Measurements from ENCODE around the gene PLAC9. TPM values are rescaled to one million over a fixed set of nuclear protein-coding genes. Genes with fewer than 3 reads are reported as not detected.

PLAC9 gene
- total and polyA plus RNA-seq, 9 donors = 3.1 to 16.9 (median 6.7) TPM

DNA sequence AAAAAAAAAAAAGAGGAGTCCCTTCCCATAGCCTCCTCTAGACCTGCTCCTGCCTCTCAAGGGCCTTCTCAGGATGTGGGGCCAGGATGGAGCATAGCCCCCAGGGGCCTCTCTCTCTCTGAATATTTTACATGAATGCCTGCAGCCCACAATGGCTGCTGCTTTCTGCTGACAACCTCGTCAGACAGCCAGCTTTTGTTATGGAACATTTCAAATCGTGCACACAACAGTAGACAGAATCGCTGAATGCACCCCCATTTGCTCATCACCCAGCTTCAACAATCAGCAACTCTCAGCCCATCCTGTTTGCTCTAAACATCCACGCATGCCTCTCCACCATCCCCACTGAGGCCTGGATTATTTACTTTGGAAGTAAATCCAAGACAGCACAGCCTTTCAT lies 5.4 kb downstream of the PLAC9 start:
- Histone ChIP-seq H3K36me3 (no peaks in the 10 kb centered on the region), H3K27ac (no peak overlapping the region), H3K27me3 (no peaks in the 10 kb centered on the region), H3K4me1 (ENCODE audit: insufficient read depth) (no peaks in the 10 kb centered on the region), H3K9me3 (no peaks in the 10 kb centered on the region), H3K4me3 (no peak overlapping the region)
- TF ChIP-seq EP300 (IDR thresholded peaks at IDR 0.05) (no peak), POLR2A (IDR thresholded peaks at IDR 0.05) (no peak)
- TF ChIP-seq, protein P1, sequence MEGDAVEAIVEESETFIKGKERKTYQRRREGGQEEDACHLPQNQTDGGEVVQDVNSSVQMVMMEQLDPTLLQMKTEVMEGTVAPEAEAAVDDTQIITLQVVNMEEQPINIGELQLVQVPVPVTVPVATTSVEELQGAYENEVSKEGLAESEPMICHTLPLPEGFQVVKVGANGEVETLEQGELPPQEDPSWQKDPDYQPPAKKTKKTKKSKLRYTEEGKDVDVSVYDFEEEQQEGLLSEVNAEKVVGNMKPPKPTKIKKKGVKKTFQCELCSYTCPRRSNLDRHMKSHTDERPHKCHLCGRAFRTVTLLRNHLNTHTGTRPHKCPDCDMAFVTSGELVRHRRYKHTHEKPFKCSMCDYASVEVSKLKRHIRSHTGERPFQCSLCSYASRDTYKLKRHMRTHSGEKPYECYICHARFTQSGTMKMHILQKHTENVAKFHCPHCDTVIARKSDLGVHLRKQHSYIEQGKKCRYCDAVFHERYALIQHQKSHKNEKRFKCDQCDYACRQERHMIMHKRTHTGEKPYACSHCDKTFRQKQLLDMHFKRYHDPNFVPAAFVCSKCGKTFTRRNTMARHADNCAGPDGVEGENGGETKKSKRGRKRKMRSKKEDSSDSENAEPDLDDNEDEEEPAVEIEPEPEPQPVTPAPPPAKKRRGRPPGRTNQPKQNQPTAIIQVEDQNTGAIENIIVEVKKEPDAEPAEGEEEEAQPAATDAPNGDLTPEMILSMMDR (IDR thresholded peaks at IDR 0.05) = no peak
- DNase-seq = no peak
- 43 to 55% (median 54%) methylated on average over 4 of the region's 4 CpGs for WGBS, 3 donors
- intact Hi-C loops (cut with DNase I) = loop anchor here in 1 of 4 donors (10.0 kb wide), 1 partner anchor 63 kb away; the partner anchor contains the start of gene TMEM254

DNA sequence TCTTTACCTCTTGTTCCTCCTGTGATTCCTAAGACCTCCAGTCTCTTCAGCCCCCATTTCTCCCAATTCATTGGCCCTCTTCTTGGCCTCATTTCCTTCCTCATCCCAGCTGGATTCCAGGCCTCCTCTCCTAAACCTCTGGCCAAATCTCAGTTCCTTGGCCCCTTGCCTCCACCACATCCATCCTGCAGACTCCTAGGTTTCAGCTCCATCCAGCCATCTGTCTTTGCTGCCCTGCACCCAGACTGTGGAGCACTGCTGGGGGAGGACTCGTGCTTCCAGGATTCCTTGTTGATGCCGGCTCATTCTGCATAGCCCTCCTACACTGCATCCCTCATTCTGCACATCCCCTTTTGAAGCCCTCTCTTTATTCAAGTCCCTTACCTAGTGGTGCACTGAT lies 6.7 kb downstream of the PLAC9 start:
- 83 to 89% (median 85%) methylated on average over 2 of the region's 2 CpGs for WGBS, 3 donors
- DNase-seq = no peak
- H3K27me3 ChIP-seq = no peaks in the 10 kb centered on the region
- H3K4me1 ChIP-seq (ENCODE audit: insufficient read depth) = peaks cover 4% of the 10 kb centered on the region
- intact Hi-C loops (cut with DNase I) = loop anchor here in 1 of 4 donors (10.0 kb wide), 1 partner anchor 64 kb away; the partner anchor contains the start of gene TMEM254
- no peaks in the 10 kb centered on the region for H3K36me3 ChIP-seq
- no peak for TF ChIP-seq POLR2A (IDR thresholded peaks at IDR 0.05)
- TF ChIP-seq, protein P1 (IDR thresholded peaks at IDR 0.05) = no peak
- H3K4me3 ChIP-seq = no peak overlapping the region
- no peak overlapping the region for H3K27ac ChIP-seq
- H3K9me3 ChIP-seq = no peaks in the 10 kb centered on the region

DNA sequence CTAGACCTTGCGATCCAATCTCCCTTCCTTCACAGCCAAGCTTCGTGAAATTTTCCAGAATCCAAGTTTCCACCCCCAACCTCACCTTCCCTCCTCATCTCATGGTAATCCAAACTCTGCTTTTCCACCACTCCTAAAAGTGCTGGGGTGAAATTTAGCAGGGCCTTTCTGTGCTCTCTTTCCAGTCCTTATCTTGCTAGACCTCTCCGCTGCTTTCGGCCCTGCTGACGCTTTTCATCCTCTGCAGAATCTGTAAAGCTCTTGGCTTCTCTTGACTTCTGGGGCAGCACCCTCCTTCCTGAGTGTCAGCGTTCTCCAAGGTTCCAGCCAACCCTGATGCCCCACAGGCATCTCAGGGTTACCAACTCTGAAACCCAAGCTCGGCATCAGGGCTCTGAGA lies 7.7 kb downstream of the PLAC9 start:
- intact Hi-C loops (cut with DNase I) = loop anchor here in 3 of 4 donors (5.0 kb wide), 2 partner anchors 67 to 82 kb away; partner anchors contain the start of gene ANXA11 (in 1 of the 3)
- Histone ChIP-seq H3K4me1 (ENCODE audit: insufficient read depth) (peaks cover 7% of the 10 kb centered on the region), H3K27me3 (no peaks in the 10 kb centered on the region), H3K27ac (no peak overlapping the region), H3K9me3 (no peaks in the 10 kb centered on the region), H3K4me3 (no peak overlapping the region), H3K36me3 (no peaks in the 10 kb centered on the region)
- 80 to 85% (median 80%) methylated on average over 7 of the region's 7 CpGs for WGBS, 3 donors
- TF ChIP-seq POLR2A (IDR thresholded peaks at IDR 0.05) (no peak), EP300 (IDR thresholded peaks at IDR 0.05) (no peak)
- TF ChIP-seq, protein P1 (IDR thresholded peaks at IDR 0.05) = no peak
- DNase-seq = no peak

DNA sequence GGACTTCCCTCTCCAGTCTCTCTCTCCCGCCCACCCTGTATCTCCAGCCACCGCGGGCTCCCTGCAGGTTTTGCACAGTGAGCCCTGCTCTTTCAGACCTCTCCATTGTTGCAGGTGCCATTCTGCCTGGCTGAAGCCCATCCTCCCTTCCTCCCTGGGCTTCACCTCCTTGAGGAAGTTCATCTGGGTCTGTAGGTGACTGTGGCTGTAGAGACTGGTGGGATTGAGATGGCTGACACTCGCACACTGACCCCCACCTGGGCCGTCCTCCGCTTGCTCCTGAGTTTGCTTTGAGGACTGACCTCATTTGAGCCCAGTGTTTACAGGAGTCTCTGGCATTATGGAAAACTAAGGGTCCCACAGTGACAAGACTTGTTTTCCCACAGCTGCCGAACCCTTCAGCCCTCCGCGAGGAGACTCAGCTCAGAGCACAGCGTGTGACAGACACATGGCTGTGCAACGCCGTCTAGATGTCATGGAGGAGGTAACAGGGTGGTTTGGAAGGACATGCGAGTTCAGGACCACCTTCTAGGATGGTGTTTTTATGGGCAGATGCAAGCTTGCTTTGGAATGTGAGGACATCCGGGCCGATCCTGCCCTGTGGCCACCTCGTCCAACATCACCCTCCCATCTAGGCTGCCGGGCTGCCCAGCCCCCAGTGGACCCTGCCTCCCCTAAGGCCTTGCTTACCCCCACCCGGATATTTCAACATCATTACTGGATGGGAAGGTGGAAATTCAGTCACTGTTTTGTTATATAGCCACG lies 9.3 kb downstream of the PLAC9 start:
- no peak for DNase-seq
- intact Hi-C loops (cut with DNase I) = loop anchor here in 3 of 4 donors (5.0 kb wide), 2 partner anchors 65 to 80 kb away; partner anchors contain the start of gene ANXA11 (in 1 of the 3)
- Histone ChIP-seq H3K4me3 (no peak overlapping the region), H3K27ac (no peak overlapping the region), H3K4me1 (ENCODE audit: insufficient read depth) (peaks cover 8% of the 10 kb centered on the region), H3K36me3 (no peaks in the 10 kb centered on the region), H3K9me3 (no peaks in the 10 kb centered on the region), H3K27me3 (no peaks in the 10 kb centered on the region)
- WGBS, 3 donors = 46 to 61% (median 49%) methylated on average over 19 of the region's 19 CpGs
- no peak for TF ChIP-seq POLR2A (IDR thresholded peaks at IDR 0.05)
- TF ChIP-seq, protein P1 (IDR thresholded peaks at IDR 0.05) = no peak
